Heart left ventricle (tissue), 13 donors: ENCODE data around the gene STK35.

Source experiments
- CTCF ChIP-seq, 12 donors: fragments of 200-600 bp; sonication (generic) in 4 of 12; IDR thresholded peaks; one replicate each; pipeline versions ENCODE4 v1.5.0 to v1.8.0; 2018 to 2022; ENCODE audit warnings: antibody characterized with exemption in 12 of 12, mild to moderate bottlenecking in 5 of 12
- POLR2A ChIP-seq, 2 donors: fragments of 450-650 bp; IDR thresholded peaks; one replicate each; pipeline ENCODE4 v1.6.1; 2017; ENCODE audit warnings: antibody characterized with exemption in 2 of 2, mild to moderate bottlenecking in 2 of 2, moderate library complexity in 2 of 2
- donor health status: ischemic (EF 13 %, LVEDD 7.1; RV severe dilation, severe dysfunction).
- donor health status: DM: no; HTN: yes; CAD: no.
- donor health status: DM: no; HTN: no; CAD: no.
- donor health status: ischemic (EF 25% LVEDD 6.9; RV normal size, moderate dysfunction).
- donor health status: ischemic (EF 25% LVEDD 5.7; RV mildly dilated, moderate dysfunction).
- donor health status: ischemic (EF 35%, LVEDD 5.7; RV mildly dilated, moderate dysfunction).
- donor health status: nonischemic (EF 11% LVEDD 7.7; RV severe dilation, severe dysfunction).
- donor health status: DM: yes; HTN: yes; CAD: no.
- donor health status: PGD.
- donor health status: ischemic (EF 29% LVEDD 5.4; RV normal size, mild dysfunction).
- donor health status: nonischemic (EF 23%, LVEDD 6.1; RV moderate dilation, normal function).

GRCh38 chr20:2103461-2104153, 2.0 kb downstream of the STK35 start:
- no peak for TF ChIP-seq CTCF (IDR thresholded peaks at IDR 0.05)
- no peak for TF ChIP-seq POLR2A (IDR thresholded peaks at IDR 0.05)
